HAP-1 (cell line): ENCODE data around the gene MMP25.

Experiments
- DNase-seq, 2 experiments: peaks; one replicate each; pipeline ENCODE4 v3.0.0-alpha.2; 2016 to 2020; ENCODE audit warnings: low spot score in 2 of 2
- H3K27me3 ChIP-seq: fragments of 250-450 bp; sonication (Bioruptor Pico); 2 replicates; pipeline ENCODE4 v1.5.1; 2020; ENCODE audit warnings: low read depth, mild to moderate bottlenecking, moderate library complexity
- H3K36me3 ChIP-seq: fragments of 250-450 bp; sonication (Bioruptor Pico); replicated peaks from 2 replicates; pipeline ENCODE4 v1.5.1; 2020; ENCODE audit warnings: mild to moderate bottlenecking
- H3K4me1 ChIP-seq: fragments of 250-450 bp; sonication (Bioruptor Pico); 2 replicates; pipeline ENCODE4 v1.5.1; 2020; ENCODE audit warnings: mild to moderate bottlenecking
- H3K4me3 ChIP-seq: fragments of 250-450 bp; sonication (Bioruptor Pico); 2 replicates; pipeline ENCODE4 v1.5.1; 2020; ENCODE audit warnings: mild to moderate bottlenecking, moderate library complexity
- H3K9me3 ChIP-seq: fragments of 250-450 bp; sonication (Bioruptor Pico); 2 replicates; pipeline ENCODE4 v1.5.1; 2020; ENCODE audit warnings: mild to moderate bottlenecking, moderate library complexity
- in situ Hi-C: fragments of 300-500 bp; cut with MboI; formaldehyde crosslinking; loops from 3 replicates; pipeline ENCODE4 v1.14.3; 2020; ENCODE audit warnings: low sequenced_read_pairs, inconsistent platforms, mixed read lengths

The MMP25 gene

GRCh38 chr16:3030222-3031212 lies 15.8 kb upstream of the MMP25 start:
- H3K4me3 ChIP-seq = no peak overlapping the region
- peaks cover 19% of the 10 kb centered on the region for H3K36me3 ChIP-seq
- H3K4me1 ChIP-seq = peaks cover 3% of the 10 kb centered on the region; the same call in 1 of the 2 replicates
- in situ Hi-C loops = no loop called here
- DNase-seq = no peak
- no peaks in the 10 kb centered on the region; the same call in 1 of the 2 replicates for H3K9me3 ChIP-seq
- H3K27me3 ChIP-seq = peaks cover 59% of the 10 kb centered on the region

- DNase-seq = no peak
- Histone ChIP-seq H3K9me3 (no peaks in the 10 kb centered on the region; the same call in 1 of the 2 replicates), H3K4me1 (peaks cover 3% of the 10 kb centered on the region; the same call in 1 of the 2 replicates), H3K27me3 (peaks cover 80% of the 10 kb centered on the region), H3K4me3 (no peak overlapping the region), H3K36me3 (no peaks in the 10 kb centered on the region)
- in situ Hi-C loops = no loop called here
These were observed 13.7 kb upstream of the MMP25 start for GRCh38 chr16:3032624-3033023.

- H3K4me1 ChIP-seq = no peaks in the 10 kb centered on the region
- H3K4me3 ChIP-seq = no peak overlapping the region
- H3K9me3 ChIP-seq = no peaks in the 10 kb centered on the region; the same call in 1 of the 2 replicates
- peaks cover 80% of the 10 kb centered on the region for H3K27me3 ChIP-seq
- DNase-seq = no peak
- in situ Hi-C loops = no loop called here
- H3K36me3 ChIP-seq = no peaks in the 10 kb centered on the region
These were observed 10.9 kb upstream of the MMP25 start for GRCh38 chr16:3035289-3035971.

- H3K4me1 ChIP-seq = no peaks in the 10 kb centered on the region
- H3K36me3 ChIP-seq = no peaks in the 10 kb centered on the region
- in situ Hi-C loops = no loop called here
- DNase-seq = no peak
- peaks cover 76% of the 10 kb centered on the region for H3K27me3 ChIP-seq
- no peaks in the 10 kb centered on the region; the same call in 1 of the 2 replicates for H3K9me3 ChIP-seq
- no peak overlapping the region for H3K4me3 ChIP-seq
These were observed 10.2 kb upstream of the MMP25 start for GRCh38 chr16:3035972-3036725.

GRCh38 chr16:3036726-3037315 lies 9.5 kb upstream of the MMP25 start, which contains the start of gene BICDL2:
TSS of gene BICDL2 (minus strand) at chr16:3036944. CDS start at chr16:3035496, 1,448 bp downstream.
- Histone ChIP-seq H3K9me3 (no peaks in the 10 kb centered on the region; the same call in 1 of the 2 replicates), H3K27me3 (peaks cover 76% of the 10 kb centered on the region), H3K4me3 (no peak within 1 kb of the TSS), H3K36me3 (no peaks in the 10 kb centered on the region), H3K4me1 (no peaks in the 10 kb centered on the region)
- in situ Hi-C loops = no loop called here
- no peak for DNase-seq

- in situ Hi-C loops = no loop called here
These were observed 8.1 kb upstream of the MMP25 start for GRCh38 chr16:3038256-3038655.

GRCh38 chr16:3038896-3039295 lies 7.5 kb upstream of the MMP25 start:
- H3K4me1 ChIP-seq = no peaks in the 10 kb centered on the region
- peaks cover 55% of the 10 kb centered on the region for H3K27me3 ChIP-seq
- no peak for DNase-seq
- no peak overlapping the region for H3K4me3 ChIP-seq
- no peaks in the 10 kb centered on the region for H3K9me3 ChIP-seq
- in situ Hi-C loops = no loop called here
- no peaks in the 10 kb centered on the region for H3K36me3 ChIP-seq

More at GRCh38 chr16:3038256-3038655, 8.1 kb upstream of the MMP25 start:
- Histone ChIP-seq H3K9me3 (no peaks in the 10 kb centered on the region), H3K4me1 (no peaks in the 10 kb centered on the region), H3K4me3 (no peak overlapping the region), H3K36me3 (no peaks in the 10 kb centered on the region), H3K27me3 (peaks cover 61% of the 10 kb centered on the region)
- DNase-seq = no peak

- in situ Hi-C loops = no loop called here
- no peak for DNase-seq
- H3K4me3 ChIP-seq = no peak overlapping the region
- H3K27me3 ChIP-seq = peaks cover 26% of the 10 kb centered on the region
- no peaks in the 10 kb centered on the region for H3K36me3 ChIP-seq
- no peaks in the 10 kb centered on the region for H3K9me3 ChIP-seq
- H3K4me1 ChIP-seq = peaks cover 2% of the 10 kb centered on the region; the same call in 1 of the 2 replicates
These were observed 4.0 kb upstream of the MMP25 start for GRCh38 chr16:3042376-3042775.

- no peak overlapping the region for H3K4me3 ChIP-seq
- DNase-seq = no peak
- in situ Hi-C loops = no loop called here
- peaks cover 2% of the 10 kb centered on the region; the same call in 1 of the 2 replicates for H3K4me1 ChIP-seq
- H3K36me3 ChIP-seq = no peaks in the 10 kb centered on the region
- H3K27me3 ChIP-seq = peaks cover 4% of the 10 kb centered on the region; the same call in 1 of the 2 replicates
- H3K9me3 ChIP-seq = no peaks in the 10 kb centered on the region
These were observed 1.7 kb upstream of the MMP25 start for GRCh38 chr16:3044708-3045107.

GRCh38 chr16:3046641-3047386 lies 453 bp downstream of the MMP25 start:
- Histone ChIP-seq H3K27me3 (peaks cover 4% of the 10 kb centered on the region; the same call in 1 of the 2 replicates), H3K36me3 (no peaks in the 10 kb centered on the region), H3K4me1 (peaks cover 2% of the 10 kb centered on the region; the same call in 1 of the 2 replicates), H3K9me3 (no peaks in the 10 kb centered on the region), H3K4me3 (peak overlapping the region; percentile 48)
- DNase-seq = no peak
- in situ Hi-C loops = no loop called here

- no peak for DNase-seq
- H3K9me3 ChIP-seq = no peaks in the 10 kb centered on the region
- peaks cover 4% of the 10 kb centered on the region; the same call in 1 of the 2 replicates for H3K27me3 ChIP-seq
- H3K36me3 ChIP-seq = no peaks in the 10 kb centered on the region
- peak overlapping the region; percentile 48; the same call in 1 of the 2 replicates for H3K4me3 ChIP-seq
- H3K4me1 ChIP-seq = peaks cover 2% of the 10 kb centered on the region; the same call in 1 of the 2 replicates
- in situ Hi-C loops = no loop called here
These were observed 993 bp downstream of the MMP25 start for GRCh38 chr16:3047387-3047720.

GRCh38 chr16:3049921-3050481 lies 3.6 kb downstream of the MMP25 start:
- Histone ChIP-seq H3K4me3 (no peak overlapping the region), H3K9me3 (no peaks in the 10 kb centered on the region), H3K36me3 (no peaks in the 10 kb centered on the region; the same call in 1 of the 2 replicates), H3K27me3 (peaks cover 4% of the 10 kb centered on the region; the same call in 1 of the 2 replicates), H3K4me1 (peaks cover 2% of the 10 kb centered on the region; the same call in 1 of the 2 replicates)
- no peak for DNase-seq
- in situ Hi-C loops = no loop called here
